Lower leg skin (tissue), 3 donors: Measurements from ENCODE around the gene RPL11.

Source experiments
- POLR2A ChIP-seq, 2 donors: fragments of 450-650 bp; IDR thresholded peaks; one replicate each; pipeline ENCODE4 v1.6.1; 2016 to 2017; ENCODE audit warnings: antibody characterized with exemption in 2 of 2, mild to moderate bottlenecking in 1 of 2, moderate library complexity in 1 of 2
- TF ChIP-seq, protein P1 (sequence below), 3 donors: fragments of 450-650 bp; IDR thresholded peaks; one replicate each; pipeline ENCODE4 v1.5.1; 2016; ENCODE audit warnings: antibody characterized with exemption in 3 of 3, mild to moderate bottlenecking in 3 of 3, moderate library complexity in 2 of 3

DNA sequence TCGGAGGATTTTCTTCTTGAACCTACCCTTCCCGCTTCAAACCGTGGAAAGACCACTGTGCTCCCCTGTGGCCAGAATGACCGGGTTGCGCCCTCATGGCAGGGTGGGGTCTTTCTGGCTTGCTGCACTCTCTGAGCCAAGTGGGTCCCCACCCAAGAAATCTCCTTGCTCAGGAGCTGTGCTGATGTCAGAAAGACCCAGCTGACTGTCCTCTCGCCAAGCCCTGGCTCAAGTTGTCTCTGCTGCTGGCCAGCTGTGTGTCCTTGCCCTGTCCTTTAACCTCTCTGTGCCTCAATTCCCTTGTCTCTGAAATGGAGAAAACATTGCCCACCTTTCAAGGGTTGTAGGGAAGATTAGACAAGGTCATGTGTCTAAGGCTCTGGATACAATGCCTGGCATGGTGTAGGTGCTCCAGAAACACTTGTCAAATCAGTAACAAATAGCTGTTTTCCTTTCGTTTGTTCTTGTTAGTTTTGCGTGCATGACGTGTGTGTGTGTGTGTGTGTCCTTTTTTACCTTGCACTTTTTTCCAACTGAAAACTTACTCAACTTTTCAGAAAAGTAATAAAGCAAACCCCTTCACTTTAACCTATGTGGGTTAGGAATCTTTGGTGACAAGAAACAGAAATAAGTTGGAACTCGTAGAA lies 41.1 kb upstream of the RPL11 start:
- TF ChIP-seq, protein P1, sequence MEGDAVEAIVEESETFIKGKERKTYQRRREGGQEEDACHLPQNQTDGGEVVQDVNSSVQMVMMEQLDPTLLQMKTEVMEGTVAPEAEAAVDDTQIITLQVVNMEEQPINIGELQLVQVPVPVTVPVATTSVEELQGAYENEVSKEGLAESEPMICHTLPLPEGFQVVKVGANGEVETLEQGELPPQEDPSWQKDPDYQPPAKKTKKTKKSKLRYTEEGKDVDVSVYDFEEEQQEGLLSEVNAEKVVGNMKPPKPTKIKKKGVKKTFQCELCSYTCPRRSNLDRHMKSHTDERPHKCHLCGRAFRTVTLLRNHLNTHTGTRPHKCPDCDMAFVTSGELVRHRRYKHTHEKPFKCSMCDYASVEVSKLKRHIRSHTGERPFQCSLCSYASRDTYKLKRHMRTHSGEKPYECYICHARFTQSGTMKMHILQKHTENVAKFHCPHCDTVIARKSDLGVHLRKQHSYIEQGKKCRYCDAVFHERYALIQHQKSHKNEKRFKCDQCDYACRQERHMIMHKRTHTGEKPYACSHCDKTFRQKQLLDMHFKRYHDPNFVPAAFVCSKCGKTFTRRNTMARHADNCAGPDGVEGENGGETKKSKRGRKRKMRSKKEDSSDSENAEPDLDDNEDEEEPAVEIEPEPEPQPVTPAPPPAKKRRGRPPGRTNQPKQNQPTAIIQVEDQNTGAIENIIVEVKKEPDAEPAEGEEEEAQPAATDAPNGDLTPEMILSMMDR (IDR thresholded peaks at IDR 0.05) = no peak
- no peak for TF ChIP-seq POLR2A (IDR thresholded peaks at IDR 0.05)
